H1 (cell line): ENCODE data around the gene CITED4. TPM values are rescaled to one million over a fixed set of nuclear protein-coding genes. Genes with fewer than 3 reads are reported as not detected.

Experiments
- CTCF ChIA-PET: fragments of 300-600 bp; sonication (Branson Sonifier 250); formaldehyde crosslinking; loops from one replicate; lab custom pipeline; 2021; ENCODE audit not compliant: partially characterized antibody; lab: Charles Lee
- POLR2A ChIA-PET: fragments of 300-600 bp; sonication (Branson Sonifier 250); formaldehyde crosslinking; loops from one replicate; lab custom pipeline; 2021; ENCODE audit warnings: inconsistent platforms; ENCODE audit not compliant: partially characterized antibody; lab: Charles Lee
- DNase-seq, 2 experiments: peaks; one replicate each; pipeline versions ENCODE4 v3.0.0 to v3.0.0-alpha.2; 2010 to 2022; ENCODE audit warnings: low spot score in 2 of 2, low read depth in 1 of 2, mixed read lengths in 1 of 2
- FAIRE-seq: peaks from 2 replicates; lab custom pipeline; 2011; peaks lifted over from hg19 to GRCh38; lab: Jason Lieb, UNC
- H2AFZ ChIP-seq: 2 replicates; pipeline ENCODE4 v1.8.1; 2012; ENCODE audit warnings: low read length, inconsistent platforms
- H2AK5ac ChIP-seq: 2 replicates; pipeline ENCODE4 v1.6.1; 2013; ENCODE audit warnings: low read depth, low read length
- H2BK120ac ChIP-seq: replicated peaks from 2 replicates; pipeline ENCODE3; 2013; ENCODE audit warnings: low read depth, low read length, inconsistent platforms
- H2BK12ac ChIP-seq: 2 replicates; pipeline ENCODE4 v1.6.1; 2013; ENCODE audit warnings: low read depth, low read length
- H2BK15ac ChIP-seq: 2 replicates; pipeline ENCODE4 v1.6.1; 2013; ENCODE audit warnings: low read length
- H2BK20ac ChIP-seq: 2 replicates; pipeline ENCODE4 v1.6.1; 2013; ENCODE audit warnings: low read length
- H2BK5ac ChIP-seq: 2 replicates; pipeline ENCODE4 v1.6.1; 2013; ENCODE audit warnings: low read depth, low read length
- H3K14ac ChIP-seq: 2 replicates; pipeline ENCODE4 v1.6.1; 2013; ENCODE audit warnings: inconsistent platforms; ENCODE audit not compliant: insufficient read length
- H3K18ac ChIP-seq: 2 replicates; pipeline ENCODE4 v1.6.1; 2013; ENCODE audit warnings: low read length; ENCODE audit errors: extremely low read depth
- H3K23ac ChIP-seq: 2 replicates; pipeline ENCODE4 v1.6.1; 2013; ENCODE audit warnings: inconsistent platforms; ENCODE audit not compliant: insufficient read length
- H3K23me2 ChIP-seq: 2 replicates; pipeline ENCODE4 v1.6.1; 2013; ENCODE audit warnings: low read depth, low read length
- H3K27ac ChIP-seq: 2 replicates; pipeline ENCODE4 v1.6.1; 2011; ENCODE audit warnings: low read depth, low read length, inconsistent platforms
- H3K27me3 ChIP-seq, 4 experiments: replicated peaks in 1 of 4; 1 replicate in 1 of 4; 2 replicates in 3 of 4; pipeline versions ENCODE4 v1.6.1 to v1.8.1; 2011 to 2013; ENCODE audit warnings: low read length in 3 of 4, mild to moderate bottlenecking in 3 of 4, inconsistent platforms in 2 of 4, mixed read lengths in 2 of 4, moderate library complexity in 1 of 4; ENCODE audit not compliant: control insufficient read depth in 3 of 4, insufficient read depth in 3 of 4; ENCODE audit errors: extremely low read depth in 1 of 4
- H3K36me3 ChIP-seq, 4 experiments: 2 replicates each; pipeline versions ENCODE4 v1.6.1 to v1.8.1; 2011 to 2013; ENCODE audit warnings: mild to moderate bottlenecking in 4 of 4, low read length in 3 of 4, moderate library complexity in 2 of 4, control low read depth in 1 of 4, inconsistent platforms in 1 of 4; ENCODE audit not compliant: insufficient read depth in 4 of 4, control insufficient read depth in 2 of 4
- H3K4ac ChIP-seq: replicated peaks from 2 replicates; pipeline ENCODE3; 2013; ENCODE audit warnings: low read length, low read depth, mixed read lengths, inconsistent platforms; ENCODE audit not compliant: insufficient read length
- H3K4me1 ChIP-seq, 4 experiments: replicated peaks in 1 of 4; 1 replicate in 1 of 4; 2 replicates in 3 of 4; pipeline versions ENCODE4 v1.6.1 to v1.8.1; 2011 to 2013; ENCODE audit warnings: low read length in 3 of 4, inconsistent platforms in 2 of 4, mixed read lengths in 1 of 4; ENCODE audit not compliant: insufficient read depth in 4 of 4, control insufficient read depth in 3 of 4
- H3K4me2 ChIP-seq, 2 experiments: 2 replicates each; pipeline versions ENCODE4 v1.6.1 to v1.8.1; 2011 to 2013; ENCODE audit warnings: low read depth in 2 of 2, low read length in 2 of 2, control low read depth in 1 of 2, inconsistent platforms in 1 of 2, mild to moderate bottlenecking in 1 of 2; ENCODE audit not compliant: insufficient read depth in 1 of 2
- H3K4me3 ChIP-seq, 4 experiments: fragments of 200-600, 300-600 bp in 1 of 4; sonication (generic), shearing (Covaris generic), sonication (Bioruptor Twin) in 1 of 4; 2 replicates each; pipeline versions ENCODE4 v1.5.1 to v1.8.1; 2011 to 2016; ENCODE audit warnings: low read length in 4 of 4, low read depth in 3 of 4, control low read depth in 2 of 4, inconsistent platforms in 2 of 4, mild to moderate bottlenecking in 2 of 4, mixed read lengths in 1 of 4, moderate library complexity in 1 of 4; ENCODE audit not compliant: insufficient read depth in 2 of 4; ENCODE audit errors: extremely low read depth in 1 of 4
- H3K56ac ChIP-seq: replicated peaks from 2 replicates; pipeline ENCODE3; 2013; ENCODE audit warnings: low read depth, mild to moderate bottlenecking, mixed read lengths, low read length, inconsistent platforms; ENCODE audit not compliant: insufficient read length
- H3K79me1 ChIP-seq: 2 replicates; pipeline ENCODE4 v1.6.1; 2013; ENCODE audit warnings: low read depth, low read length, control low read depth
- H3K79me2 ChIP-seq, 2 experiments: 2 replicates each; pipeline versions ENCODE4 v1.6.1 to v1.8.1; 2012 to 2013; ENCODE audit warnings: low read length in 2 of 2, mild to moderate bottlenecking in 2 of 2, inconsistent platforms in 1 of 2; ENCODE audit not compliant: insufficient read depth in 2 of 2, control insufficient read depth in 1 of 2
- H3K9ac ChIP-seq, 4 experiments: replicated peaks in 1 of 4; 1 replicate in 1 of 4; 2 replicates in 3 of 4; pipeline versions ENCODE4 v1.6.1 to v1.8.1; 2011 to 2013; ENCODE audit warnings: low read depth in 3 of 4, low read length in 3 of 4, control low read depth in 2 of 4, mild to moderate bottlenecking in 2 of 4, moderate library complexity in 2 of 4, inconsistent platforms in 1 of 4; ENCODE audit errors: extremely low read depth in 1 of 4
- H3K9me3 ChIP-seq, 2 experiments: 2 replicates each; pipeline versions ENCODE4 v1.6.1 to v1.8.1; 2012 to 2013; ENCODE audit warnings: mild to moderate bottlenecking in 2 of 2, moderate library complexity in 2 of 2, control low read depth in 1 of 2, inconsistent platforms in 1 of 2, low read depth in 1 of 2, low read length in 1 of 2, mixed read lengths in 1 of 2; ENCODE audit not compliant: insufficient read depth in 2 of 2
- H4K20me1 ChIP-seq, 2 experiments: replicated peaks in 1 of 2; 2 replicates each; pipeline versions ENCODE3 to v1.8.1; 2011 to 2013; ENCODE audit warnings: inconsistent platforms in 2 of 2, low read length in 2 of 2, mild to moderate bottlenecking in 1 of 2; ENCODE audit not compliant: insufficient read depth in 2 of 2, control insufficient read depth in 1 of 2
- H4K5ac ChIP-seq: 2 replicates; pipeline ENCODE4 v1.6.1; 2013; ENCODE audit warnings: low read length, low read depth, mixed read lengths, inconsistent platforms; ENCODE audit not compliant: insufficient read length
- H4K8ac ChIP-seq: 2 replicates; pipeline ENCODE4 v1.8.0; 2013; ENCODE audit warnings: mild to moderate bottlenecking, moderate library complexity, low read length, inconsistent platforms; ENCODE audit not compliant: insufficient read depth; ENCODE audit errors: extremely low read depth
- H4K91ac ChIP-seq: replicated peaks from 2 replicates; pipeline ENCODE3; 2013; ENCODE audit warnings: low read length, mixed read lengths, inconsistent platforms; ENCODE audit not compliant: insufficient read length
- ASH2L ChIP-seq: fragments of 200-600, 300-600 bp; sonication (generic); IDR thresholded peaks from one replicate; pipeline ENCODE4 v1.7.1; 2017; ENCODE audit warnings: low read length
- BRCA1 ChIP-seq: IDR thresholded peaks from 2 replicates; pipeline ENCODE4 v1.6.1; 2012; ENCODE audit warnings: low read depth, low read length, improper control_type of control experiment
- EP300 ChIP-seq, 2 experiments: IDR thresholded peaks; 1 replicate in 1 of 2; 2 replicates in 1 of 2; pipeline ENCODE4 v1.6.1; 2011 to 2012; ENCODE audit warnings: low read depth in 2 of 2, low read length in 2 of 2, mild to moderate bottlenecking in 2 of 2, borderline replicate concordance in 1 of 2, inconsistent platforms in 1 of 2, moderate library complexity in 1 of 2
- EZH2 ChIP-seq: fragments of 200-600 bp; sonication (generic); IDR thresholded peaks from 2 replicates; pipeline ENCODE4 v1.7.1; 2012; ENCODE audit warnings: low read depth, mild to moderate bottlenecking, moderate library complexity, low read length, inconsistent platforms; ENCODE audit not compliant: severe bottlenecking
- JUN ChIP-seq: IDR thresholded peaks from 2 replicates; pipeline ENCODE4 v1.6.1; 2011; ENCODE audit warnings: low read depth, mild to moderate bottlenecking, improper control_type of control experiment, low read length
- KDM1A ChIP-seq: fragments of 200-600, 300-600 bp; sonication (generic); IDR thresholded peaks from 2 replicates; pipeline ENCODE4 v1.7.1; 2016; ENCODE audit warnings: mild to moderate bottlenecking, low read length, borderline replicate concordance
- KDM5A ChIP-seq: fragments of 200-600 bp; IDR thresholded peaks from 2 replicates; pipeline ENCODE4 v1.7.1; 2012; ENCODE audit warnings: mild to moderate bottlenecking, low read length, inconsistent platforms, mixed read lengths
- NRF1 ChIP-seq: IDR thresholded peaks from 2 replicates; pipeline ENCODE4 v1.6.1; 2011; ENCODE audit warnings: mild to moderate bottlenecking, low read depth, low read length, improper control_type of control experiment
- PHF8 ChIP-seq: fragments of 200-600 bp; sonication (generic); conservative IDR thresholded peaks from 2 replicates; pipeline ENCODE4 v1.7.1; 2012; ENCODE audit warnings: low read depth, mild to moderate bottlenecking, inconsistent platforms, low read length, moderate library complexity
- RAD21 ChIP-seq, 2 experiments: IDR thresholded peaks in 1 of 2; conservative IDR thresholded peaks in 1 of 2; 2 replicates each; pipeline ENCODE4 v1.6.1; 2011; ENCODE audit warnings: low read depth in 2 of 2, low read length in 2 of 2, improper control_type of control experiment in 1 of 2, inconsistent platforms in 1 of 2, mild to moderate bottlenecking in 1 of 2, moderate library complexity in 1 of 2
- RBBP5 ChIP-seq: IDR thresholded peaks from 2 replicates; pipeline ENCODE4 v1.7.1; 2012; ENCODE audit warnings: low read depth, mild to moderate bottlenecking, inconsistent platforms, low read length, moderate library complexity, borderline replicate concordance
- RNF2 ChIP-seq: fragments of 200-900, 300-1000 bp; sonication (generic); IDR thresholded peaks from 2 replicates; pipeline ENCODE4 v1.7.1; 2016; ENCODE audit warnings: borderline replicate concordance, low read depth, mild to moderate bottlenecking, antibody characterized with exemption, low read length; ENCODE audit not compliant: poor library complexity, severe bottlenecking; ENCODE audit errors: missing control alignments
- SIX5 ChIP-seq: IDR thresholded peaks from 2 replicates; pipeline ENCODE4 v1.6.1; 2011; ENCODE audit warnings: mild to moderate bottlenecking, low read depth, low read length
- SP2 ChIP-seq: IDR thresholded peaks from 2 replicates; pipeline ENCODE4 v1.6.1; 2012; ENCODE audit warnings: mild to moderate bottlenecking, low read length, inconsistent platforms
- WGBS, 2 experiments: shearing (Covaris generic) in 1 of 2; methylation state at CpG; one replicate each; pipeline versions ENCODE4 v1.1.6 to v1.1.7; 2013 to 2015; ENCODE audit warnings: low lambda C conversion rate in 2 of 2, mixed read lengths in 2 of 2, inconsistent platforms in 1 of 2, low coverage in 1 of 2, missing lambda C conversion rate in 1 of 2; ENCODE audit not compliant: insufficient replicate concordance in 2 of 2, insufficient coverage in 1 of 2, insufficient read length in 1 of 2; ENCODE audit errors: extremely low coverage in 1 of 2, missing lambda C conversion rate in 1 of 2; 5-methylcytosine and 5-hydroxymethylcytosine counted together
- polyA plus RNA-seq, 7 experiments: library from polyadenylated mRNA; depleted of rRNA in 3 of 7; stranded (reverse) in 5 of 7; unstranded in 2 of 7; fragments of >200 nt in 5 of 7; fragments of 200-250 nt in 2 of 7; gene quantifications; 1 replicate in 5 of 7; 2 replicates in 1 of 7; 4 replicates in 1 of 7; pipeline versions ENCODE4 v1.2.1 to v1.2.3, GENCODE V29; 2011 to 2013; ENCODE audit warnings: missing spikeins in 2 of 7, mixed read lengths in 2 of 7
- total RNA-seq: library from RNA; stranded (reverse); fragmentation: NEBNext Ultra II Directional; extraction: Animal tissue kit (Norgen Biotek cat#: 25700); gene quantifications from 2 replicates; pipeline ENCODE4 v1.2.1, GENCODE V29; 2021

Gene CITED4
- total and polyA plus RNA-seq, 2 of the 8 experiments (the other 6 are each of a cell fraction or from before 2014, with no cell fraction given), result 5.4 to 16.3 TPM

- WGBS, 2 experiments, result 86% methylated on average over 6 of the region's 6 CpGs; no CpG with 5 or more reads in 1 of the 2 experiments
- Histone ChIP-seq H3K4ac (no peak overlapping the region), H3K79me2 (no peaks in the 10 kb centered on the region), H3K27me3 (no peaks in the 10 kb centered on the region), H3K4me3 (no peak overlapping the region), H2BK20ac (no peak overlapping the region), H2BK12ac (no peak overlapping the region), H3K4me2 (no peak overlapping the region), H3K9me3 (no peaks in the 10 kb centered on the region), H3K4me1 (no peaks in the 10 kb centered on the region), H3K56ac (no peak overlapping the region), H3K36me3 (no peaks in the 10 kb centered on the region), H2BK120ac (no peak overlapping the region), H4K20me1 (no peaks in the 10 kb centered on the region), H3K79me1 (no peaks in the 10 kb centered on the region), H2AFZ (no peak overlapping the region), H2BK5ac (no peak overlapping the region), H2AK5ac (no peak overlapping the region), H2BK15ac (no peak overlapping the region), H3K23me2 (no peaks in the 10 kb centered on the region), H3K27ac (no peak overlapping the region), H3K14ac (no peak overlapping the region), H3K9ac (no peak overlapping the region), H3K18ac (no peak overlapping the region), H4K5ac (no peak overlapping the region), H3K23ac (no peak overlapping the region), H4K8ac (no peak overlapping the region), H4K91ac (no peak overlapping the region)
- POLR2A ChIA-PET, result no interaction called here
- FAIRE-seq, result no peak
- CTCF ChIA-PET, result interaction anchor here (0.9 to 1.4 kb wide), 3 partner anchors 17 to 46 kb away, joined by 3 to 4 read pairs (median 3); partner anchors contain the start of gene CITED4
- no peak for DNase-seq
- no peak for TF ChIP-seq KDM1A
- no peak for TF ChIP-seq BRCA1
- no peak for TF ChIP-seq RNF2
- no peak for TF ChIP-seq EP300 (IDR thresholded peaks at IDR 0.05; ENCODE audit: borderline replicate concordance in 1 of 2, low read depth in 2 of 2, low read length in 2 of 2)
- TF ChIP-seq RAD21 (IDR thresholded peaks at IDR 0.05 in 1 of 2, conservative IDR thresholded peaks at IDR 0.05 in 1 of 2; ENCODE audit: low read depth in 2 of 2, low read length in 2 of 2), result no peak
- TF ChIP-seq KDM5A, result no peak
- TF ChIP-seq NRF1, result no peak
- TF ChIP-seq PHF8, result no peak
- no peak for TF ChIP-seq SP2
- TF ChIP-seq EZH2, result no peak
- no peak for TF ChIP-seq ASH2L
- TF ChIP-seq SIX5, result no peak
- no peak for TF ChIP-seq JUN
- TF ChIP-seq RBBP5, result no peak
Observed at GRCh38 chr1:40908350-40908749, 46.2 kb upstream of the CITED4 start.
